Muscle of leg (tissue), 11 donors: ENCODE results near the gene RTL1. TPM values are rescaled to one million over a fixed set of nuclear protein-coding genes. Genes with fewer than 3 reads are reported as not detected.

ENCODE experiments used
- DNase-seq: peaks from one replicate; pipeline ENCODE4 v3.0.0; 2013
- H3K27ac ChIP-seq: one replicate; pipeline ENCODE4 v1.5.1; 2013; ENCODE audit warnings: mild to moderate bottlenecking, low read length, control low read depth
- H3K27me3 ChIP-seq: one replicate; pipeline ENCODE4 v1.6.1; 2013; ENCODE audit warnings: low read length; ENCODE audit not compliant: control insufficient read depth, insufficient read depth
- H3K36me3 ChIP-seq: one replicate; pipeline ENCODE4 v1.6.1; 2013; ENCODE audit warnings: low read length; ENCODE audit not compliant: control insufficient read depth, insufficient read depth
- H3K4me1 ChIP-seq: one replicate; pipeline ENCODE4 v1.6.1; 2013; ENCODE audit warnings: low read length; ENCODE audit not compliant: control insufficient read depth, insufficient read depth
- H3K4me3 ChIP-seq: one replicate; pipeline ENCODE4 v1.5.1; 2013; ENCODE audit warnings: low read length, control low read depth
- H3K9me3 ChIP-seq: replicated peaks from 2 replicates; pipeline ENCODE4 v1.6.1; 2013; ENCODE audit warnings: low read depth, low read length; ENCODE audit not compliant: control insufficient read depth
- WGBS: methylation state at CpG from one replicate; pipeline ENCODE4 v1.1.5; 2013; ENCODE audit warnings: missing lambda C conversion rate; ENCODE audit not compliant: insufficient coverage; 5-methylcytosine and 5-hydroxymethylcytosine counted together
- polyA plus RNA-seq, 8 donors: library from polyadenylated mRNA; unstranded; fragments of 120-200 nt; gene quantifications; one replicate each; pipeline versions ENCODE4 v1.2.1 to v1.2.3, GENCODE V29; 2013; ENCODE audit warnings: inconsistent platforms in 1 of 8, low replicate concordance in 1 of 8; ENCODE audit not compliant: insufficient read length in 8 of 8, insufficient read depth in 1 of 8
- total RNA-seq: library from RNA; stranded (reverse); fragments of 120-200 nt; gene quantifications from one replicate; pipeline ENCODE4 v1.2.4, GENCODE V29; 2013

RTL1 gene
- total and polyA plus RNA-seq, 9 donors, result 12.8 to 58.1 (median 43.0) TPM

DNA sequence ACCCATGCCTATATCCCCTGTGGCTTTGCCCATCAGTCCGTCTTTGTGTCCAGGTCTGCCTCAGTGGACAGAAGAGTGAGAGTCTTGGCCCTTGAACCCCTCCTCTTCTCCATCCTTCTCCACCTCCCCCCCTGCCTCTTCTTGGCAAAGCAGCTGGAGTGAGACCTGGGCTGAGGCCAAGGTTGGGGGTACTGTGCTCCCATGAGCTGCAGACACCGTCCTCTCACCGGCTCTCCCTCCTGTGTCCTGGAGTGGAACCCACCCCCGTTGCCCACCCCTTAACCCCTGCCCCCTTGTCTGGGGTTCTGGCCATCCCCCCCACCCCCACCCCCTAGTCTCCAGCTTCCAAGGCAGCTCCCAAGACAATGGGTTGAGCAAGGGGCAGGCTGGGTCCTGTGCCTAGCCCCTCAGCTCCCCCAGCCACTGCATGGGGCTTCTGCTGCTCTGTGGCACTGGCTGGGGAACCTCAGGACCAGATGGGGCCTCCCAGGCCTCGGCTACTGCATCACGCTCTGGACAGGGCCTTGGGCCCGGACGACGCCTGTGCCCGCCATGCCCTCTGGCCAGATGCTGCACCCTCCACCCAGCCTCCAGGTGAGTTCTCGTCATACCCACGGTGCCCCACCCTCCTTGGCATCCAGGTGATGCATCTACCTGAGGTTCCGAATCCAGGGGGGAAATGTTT is 35.7 kb downstream of the RTL1 start:
- DNase-seq, result no peak
- Histone ChIP-seq H3K4me3 (no peak overlapping the region), H3K9me3 (no peaks in the 10 kb centered on the region), H3K36me3 (peaks cover 68% of the 10 kb centered on the region), H3K4me1 (peaks cover 32% of the 10 kb centered on the region), H3K27me3 (no peaks in the 10 kb centered on the region), H3K27ac (no peak overlapping the region)
- WGBS, result 83% methylated on average over 5 of the region's 13 CpGs

GRCh38 chr14:100866666-100867630 is 36.6 kb downstream of the RTL1 start:
- Histone ChIP-seq H3K9me3 (no peaks in the 10 kb centered on the region), H3K4me3 (no peak overlapping the region), H3K36me3 (peaks cover 74% of the 10 kb centered on the region), H3K27me3 (no peaks in the 10 kb centered on the region), H3K27ac (no peak overlapping the region), H3K4me1 (peaks cover 32% of the 10 kb centered on the region)
- 69% methylated on average over 11 of the region's 18 CpGs for WGBS
- DNase-seq, result no peak

DNA sequence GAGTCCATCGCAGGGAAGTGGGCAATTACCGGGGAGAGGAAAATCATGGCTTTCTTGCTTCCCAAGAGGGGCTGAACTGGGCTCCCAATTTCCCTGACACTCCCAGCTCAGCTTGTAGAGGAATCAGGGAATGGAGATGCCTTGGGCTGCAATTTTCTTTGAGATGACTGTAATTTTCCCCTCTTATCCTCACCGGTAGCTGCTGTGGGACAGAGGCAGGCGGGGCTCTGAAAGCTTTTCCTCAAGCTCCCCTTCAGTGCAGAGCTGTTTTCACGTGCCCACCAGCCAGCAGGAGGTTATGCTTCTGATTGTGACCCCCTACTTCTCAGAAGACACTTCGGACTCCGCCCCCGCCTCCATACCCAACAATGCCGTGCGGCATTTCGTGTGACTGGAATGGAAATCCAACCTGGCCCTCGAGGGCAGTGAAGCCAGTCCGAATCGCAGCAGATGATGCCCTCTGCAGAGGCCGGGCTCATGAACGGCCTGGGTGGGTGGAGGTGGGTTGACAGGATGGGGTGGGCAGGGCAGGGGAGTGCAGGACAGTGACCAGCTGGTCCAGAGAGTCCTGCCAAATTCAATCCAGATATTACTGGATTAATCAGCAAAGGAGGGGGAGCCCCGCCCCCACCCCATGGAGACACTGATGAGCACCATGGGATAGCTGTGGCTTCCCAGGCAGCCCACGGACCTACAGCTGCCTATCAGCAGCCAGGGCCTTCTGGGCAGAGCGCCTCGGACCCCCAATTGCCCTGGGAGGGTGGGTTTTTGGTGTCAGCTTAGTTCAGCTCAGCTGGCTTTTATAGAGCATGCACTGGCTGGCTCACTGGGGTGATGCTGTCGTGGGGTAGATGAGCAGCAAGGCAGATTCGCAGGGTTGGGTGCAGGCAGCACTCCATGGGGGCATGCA is 37.6 kb downstream of the RTL1 start:
- WGBS, result 59% methylated on average over 15 of the region's 22 CpGs
- Histone ChIP-seq H3K4me1 (peaks cover 32% of the 10 kb centered on the region), H3K27ac (peak overlapping the region; percentile 63), H3K36me3 (peaks cover 75% of the 10 kb centered on the region), H3K9me3 (no peaks in the 10 kb centered on the region), H3K4me3 (no peak overlapping the region), H3K27me3 (no peaks in the 10 kb centered on the region)
- no peak for DNase-seq

GRCh38 chr14:100864960-100865681 is 38.4 kb downstream of the RTL1 start:
- peak overlapping the region; percentile 63 for H3K27ac ChIP-seq
- peak; percentile 66 for DNase-seq
- H3K27me3 ChIP-seq, result no peaks in the 10 kb centered on the region
- no peaks in the 10 kb centered on the region for H3K9me3 ChIP-seq
- peaks cover 32% of the 10 kb centered on the region for H3K4me1 ChIP-seq
- H3K4me3 ChIP-seq, result no peak overlapping the region
- H3K36me3 ChIP-seq, result peaks cover 84% of the 10 kb centered on the region
- 78% methylated on average over 5 of the region's 9 CpGs for WGBS

- Histone ChIP-seq H3K27me3 (no peaks in the 10 kb centered on the region), H3K4me3 (no peak overlapping the region), H3K9me3 (no peaks in the 10 kb centered on the region), H3K4me1 (peaks cover 35% of the 10 kb centered on the region), H3K27ac (peak overlapping the region; percentile 44), H3K36me3 (peaks cover 92% of the 10 kb centered on the region)
- DNase-seq, result no peak
- 80% methylated on average over 9 of the region's 10 CpGs for WGBS
These were observed 39.3 kb downstream of the RTL1 start for GRCh38 chr14:100864206-100864605.

- 96% methylated on average over 2 of the region's 2 CpGs for WGBS
- H3K4me1 ChIP-seq, result peaks cover 47% of the 10 kb centered on the region
These were observed 40.7 kb downstream of the RTL1 start for GRCh38 chr14:100862793-100863192.

GRCh38 chr14:100862277-100862676 is 41.2 kb downstream of the RTL1 start:
- no peaks in the 10 kb centered on the region for H3K9me3 ChIP-seq
- no peak overlapping the region for H3K27ac ChIP-seq
- H3K27me3 ChIP-seq, result no peaks in the 10 kb centered on the region
- 100% methylated on average over 2 of the region's 3 CpGs for WGBS
- peaks cover 91% of the 10 kb centered on the region for H3K36me3 ChIP-seq
- H3K4me1 ChIP-seq, result peaks cover 52% of the 10 kb centered on the region
- no peak for DNase-seq
- H3K4me3 ChIP-seq, result no peak overlapping the region

More at GRCh38 chr14:100862793-100863192, 40.7 kb downstream of the RTL1 start:
- no peaks in the 10 kb centered on the region for H3K9me3 ChIP-seq
- H3K36me3 ChIP-seq, result peaks cover 90% of the 10 kb centered on the region
- H3K4me3 ChIP-seq, result no peak overlapping the region
- no peak overlapping the region for H3K27ac ChIP-seq
- no peak for DNase-seq
- H3K27me3 ChIP-seq, result no peaks in the 10 kb centered on the region

- Histone ChIP-seq H3K36me3 (peaks cover 91% of the 10 kb centered on the region), H3K27me3 (no peaks in the 10 kb centered on the region)
- WGBS, result 92% methylated on average over 2 of the region's 2 CpGs
These were observed 41.6 kb downstream of the RTL1 start for GRCh38 chr14:100861937-100862247.

GRCh38 chr14:100861188-100861936 is 42.2 kb downstream of the RTL1 start:
- peaks cover 54% of the 10 kb centered on the region for H3K4me1 ChIP-seq
- no peak overlapping the region for H3K4me3 ChIP-seq
- 94% methylated on average over 11 of the region's 16 CpGs for WGBS
- no peaks in the 10 kb centered on the region for H3K9me3 ChIP-seq
- DNase-seq, result no peak
- H3K36me3 ChIP-seq, result peaks cover 92% of the 10 kb centered on the region
- no peak overlapping the region for H3K27ac ChIP-seq
- H3K27me3 ChIP-seq, result no peaks in the 10 kb centered on the region

More at GRCh38 chr14:100861937-100862247, 41.6 kb downstream of the RTL1 start:
- peaks cover 51% of the 10 kb centered on the region for H3K4me1 ChIP-seq
- H3K27ac ChIP-seq, result no peak overlapping the region
- H3K4me3 ChIP-seq, result no peak overlapping the region
- no peak for DNase-seq
- no peaks in the 10 kb centered on the region for H3K9me3 ChIP-seq
